Ectodermal cell (in vitro differentiated cells): Measurements from ENCODE around the gene PSME2. TPM values are rescaled to one million over a fixed set of nuclear protein-coding genes. Genes with fewer than 3 reads are reported as not detected.

Source experiments
- H3K27ac ChIP-seq: 2 replicates; pipeline ENCODE4 v1.7.0; 2013; ENCODE audit warnings: mild to moderate bottlenecking, low read depth, low read length; ENCODE audit not compliant: insufficient read depth, poor library complexity, severe bottlenecking
- H3K27me3 ChIP-seq: 2 replicates; pipeline ENCODE4 v1.7.0; 2013; ENCODE audit warnings: mild to moderate bottlenecking, low read length; ENCODE audit not compliant: insufficient read depth, control insufficient read depth, poor library complexity, severe bottlenecking
- H3K36me3 ChIP-seq: one replicate; pipeline ENCODE4 v1.7.0; 2013; ENCODE audit warnings: low read length; ENCODE audit not compliant: control insufficient read depth, insufficient read depth
- H3K4me1 ChIP-seq: one replicate; pipeline ENCODE4 v1.7.0; 2013; ENCODE audit warnings: low read length; ENCODE audit not compliant: control insufficient read depth, insufficient read depth
- H3K4me3 ChIP-seq: 2 replicates; pipeline ENCODE4 v1.7.0; 2013; ENCODE audit warnings: low read depth, low read length, control low read depth; ENCODE audit not compliant: insufficient read depth
- H3K9me3 ChIP-seq: 2 replicates; pipeline ENCODE4 v1.7.0; 2013; ENCODE audit warnings: mild to moderate bottlenecking, low read length, moderate library complexity; ENCODE audit not compliant: control insufficient read depth
- WGBS, 2 experiments: methylation state at CpG; one replicate each; pipeline ENCODE4 v1.1.7; 2013; ENCODE audit warnings: missing lambda C conversion rate in 2 of 2; 5-methylcytosine and 5-hydroxymethylcytosine counted together
- polyA plus RNA-seq, 4 experiments: library from polyadenylated mRNA; stranded (reverse); fragments of 50-300 nt; gene quantifications; one replicate each; pipeline ENCODE4 v1.2.3, GENCODE V29; 2013

Gene PSME2
- polyA plus RNA-seq (2013, experiment 1 of 4), result 102 TPM
- 104 TPM for polyA plus RNA-seq (2013, experiment 2 of 4)
- 92.4 TPM for polyA plus RNA-seq (2013, experiment 3 of 4)
- 103 TPM for polyA plus RNA-seq (2013, experiment 4 of 4)

GRCh38 chr14:24146453-24146977, at the start of gene PSME2:
PSME2 (minus strand) TSS chr14:24146610; CDS start chr14:24146581, 29 bp downstream.
- Histone ChIP-seq H3K9me3 (no peaks in the 10 kb centered on the region), H3K27ac (peak within 1 kb of the TSS; percentile 90), H3K4me1 (peaks cover 4% of the 10 kb centered on the region), H3K36me3 (peaks cover 20% of the 10 kb centered on the region), H3K4me3 (peak within 1 kb of the TSS; percentile 92), H3K27me3 (no peaks in the 10 kb centered on the region)
- 0% methylated on average over 22 to 24 of the region's 25 CpGs for WGBS, 2 experiments

DNA sequence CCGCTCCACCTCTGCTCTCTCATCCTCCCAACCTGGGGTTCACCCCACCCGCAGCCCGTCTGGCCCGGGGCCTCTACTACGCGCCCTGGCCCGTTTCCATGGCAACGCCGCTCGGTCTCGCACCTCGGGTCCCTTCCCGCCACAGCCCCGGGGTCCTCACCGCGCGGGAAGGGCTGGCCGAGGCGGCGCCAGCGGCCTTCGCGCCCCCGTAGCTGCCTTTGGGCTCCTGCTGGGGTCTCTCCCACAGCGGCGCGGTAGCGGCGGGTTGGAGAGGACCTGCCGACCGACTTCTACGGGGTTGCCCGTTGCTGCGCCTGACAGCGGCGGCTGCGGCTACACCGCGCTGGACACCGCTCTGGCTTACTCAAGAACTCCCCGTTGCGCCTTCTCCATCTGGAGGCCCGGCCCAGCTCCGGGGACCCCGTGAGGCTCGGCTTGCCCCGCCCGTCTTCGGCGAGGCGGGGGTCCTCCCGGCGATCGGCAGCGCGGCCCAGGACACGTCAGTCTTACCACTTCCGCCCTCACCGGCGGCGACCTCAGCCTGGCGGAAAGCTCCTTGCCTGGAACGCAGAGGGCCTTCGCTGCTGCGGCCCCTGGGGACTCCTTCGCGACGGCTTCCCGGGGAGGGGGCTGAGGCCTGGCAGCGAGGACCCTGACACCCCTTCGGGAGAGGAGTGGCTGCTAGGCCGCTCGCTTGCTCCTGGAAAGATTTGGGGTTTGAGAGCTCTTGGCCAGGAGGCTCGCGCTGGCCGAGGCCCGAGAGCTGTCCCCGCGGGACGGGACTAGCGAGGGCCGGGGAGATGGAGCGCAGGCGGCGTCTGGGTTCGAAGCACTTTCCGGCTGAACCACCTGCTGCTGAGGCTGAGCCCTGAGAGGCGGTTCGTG, 49.0 kb upstream of the PSME2 start, which contains the start of gene TM9SF1:
Gene TM9SF1, minus strand, starts transcription at position 256 of the 885 bp plus-strand sequence. CDS start 422 bp downstream, outside the sequence.
- Histone ChIP-seq H3K27me3 (no peaks in the 10 kb centered on the region), H3K9me3 (no peaks in the 10 kb centered on the region), H3K36me3 (peaks cover 7% of the 10 kb centered on the region), H3K4me1 (peaks cover 5% of the 10 kb centered on the region), H3K4me3 (peak within 1 kb of the TSS; percentile 87), H3K27ac (peak within 1 kb of the TSS; percentile 93)
- WGBS, 2 experiments, result 0 to 1% methylated on average over 89 of the region's 89 CpGs

DNA sequence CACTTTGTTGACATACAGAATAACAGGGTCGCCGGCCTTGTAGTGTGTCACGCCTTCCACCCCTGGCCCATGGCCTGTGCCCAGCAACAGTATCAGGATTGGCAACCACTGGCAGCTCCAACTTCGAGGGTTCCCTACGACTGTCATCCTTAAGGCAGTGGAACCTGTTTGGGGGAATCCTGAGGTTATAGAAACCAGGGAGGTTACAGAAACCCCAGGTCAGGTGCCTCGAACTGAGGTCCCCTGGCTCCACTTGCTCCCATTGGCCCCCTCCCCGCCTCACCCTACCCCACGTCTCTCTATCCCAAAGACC, 48.4 kb upstream of the PSME2 start:
- Histone ChIP-seq H3K4me3 (peak overlapping the region; percentile 87), H3K9me3 (no peaks in the 10 kb centered on the region), H3K27ac (peak overlapping the region; percentile 93), H3K27me3 (no peaks in the 10 kb centered on the region), H3K36me3 (peaks cover 7% of the 10 kb centered on the region), H3K4me1 (peaks cover 5% of the 10 kb centered on the region)
- 70 to 73% methylated on average over 8 of the region's 8 CpGs for WGBS, 2 experiments

DNA sequence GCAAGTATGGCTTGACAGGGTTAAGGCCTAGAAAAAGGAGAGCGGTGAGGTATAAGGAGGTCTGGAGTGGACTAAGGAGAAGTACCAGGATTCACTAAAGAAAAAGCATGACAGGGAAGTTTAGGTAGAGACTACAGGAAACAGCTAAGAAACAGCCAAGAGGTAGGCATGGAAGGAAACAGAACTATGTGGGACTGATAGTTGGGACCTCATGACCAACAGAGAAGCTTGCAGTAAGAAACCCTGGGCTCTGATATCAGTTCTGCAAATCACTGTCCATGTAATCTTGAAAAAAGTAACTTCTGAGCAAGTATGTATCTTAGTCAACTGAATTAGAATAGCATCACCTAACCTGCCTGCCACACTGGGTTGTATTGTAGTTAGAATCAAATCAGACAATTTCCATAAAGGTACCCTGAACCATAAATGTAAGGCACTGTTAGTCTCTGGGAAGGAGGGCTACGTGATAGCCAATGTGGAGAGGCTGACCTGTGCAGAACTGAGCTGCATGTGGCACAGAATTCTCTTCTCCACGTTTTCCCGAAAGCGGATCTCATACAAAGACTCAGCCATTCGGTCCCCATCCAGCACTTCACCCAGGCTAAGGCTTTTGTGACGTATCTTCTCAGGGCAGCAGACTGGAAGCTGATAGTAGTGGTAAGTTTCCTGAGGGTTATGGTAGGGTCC, 47.9 kb upstream of the PSME2 start:
- WGBS, 2 experiments, result 89 to 93% methylated on average over 7 of the region's 7 CpGs
- Histone ChIP-seq H3K27me3 (no peaks in the 10 kb centered on the region), H3K27ac (no peak overlapping the region), H3K9me3 (no peaks in the 10 kb centered on the region), H3K36me3 (peaks cover 7% of the 10 kb centered on the region), H3K4me1 (peaks cover 5% of the 10 kb centered on the region), H3K4me3 (peak overlapping the region; percentile 87)

- Histone ChIP-seq H3K4me1 (peaks cover 7% of the 10 kb centered on the region), H3K27me3 (no peaks in the 10 kb centered on the region), H3K4me3 (no peak overlapping the region), H3K36me3 (peaks cover 7% of the 10 kb centered on the region), H3K9me3 (no peaks in the 10 kb centered on the region), H3K27ac (no peak overlapping the region)
- WGBS, 2 experiments, result 94 to 95% methylated on average over 15 of the region's 15 CpGs
These were observed 46.5 kb upstream of the PSME2 start for GRCh38 chr14:24192933-24193332.

- Histone ChIP-seq H3K4me1 (peaks cover 7% of the 10 kb centered on the region), H3K27me3 (no peaks in the 10 kb centered on the region), H3K36me3 (peaks cover 22% of the 10 kb centered on the region), H3K4me3 (no peak overlapping the region), H3K27ac (no peak overlapping the region), H3K9me3 (no peaks in the 10 kb centered on the region)
- WGBS, 2 experiments, result 94 to 97% methylated on average over 9 to 10 of the region's 10 CpGs
These were observed 44.0 kb upstream of the PSME2 start for GRCh38 chr14:24190416-24190815.

DNA sequence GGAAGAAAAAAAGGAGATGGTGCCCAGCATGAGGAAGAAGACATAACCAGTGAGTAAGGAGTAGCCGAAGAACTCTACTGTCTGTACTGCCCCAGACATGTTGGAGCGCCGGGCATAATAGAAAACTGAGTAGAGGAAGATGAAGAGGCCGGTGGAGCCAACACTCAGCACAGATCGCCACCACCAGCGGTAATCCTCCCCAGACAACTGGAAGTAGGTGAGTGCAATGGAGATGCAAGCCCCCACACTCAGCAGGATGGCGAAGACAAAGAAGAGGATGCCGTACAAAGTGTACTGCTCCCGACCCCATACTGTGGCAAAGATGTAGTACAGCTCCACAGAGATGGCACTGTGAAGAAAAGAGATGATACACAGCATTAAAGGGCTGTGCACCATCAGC, 43.0 kb upstream of the PSME2 start:
- Histone ChIP-seq H3K27me3 (no peaks in the 10 kb centered on the region), H3K4me3 (no peak overlapping the region), H3K27ac (no peak overlapping the region), H3K9me3 (no peaks in the 10 kb centered on the region), H3K4me1 (peaks cover 7% of the 10 kb centered on the region), H3K36me3 (peaks cover 22% of the 10 kb centered on the region)
- WGBS, 2 experiments, result 93 to 94% methylated on average over 9 of the region's 9 CpGs

- H3K4me1 ChIP-seq, result peaks cover 7% of the 10 kb centered on the region
- WGBS, 2 experiments, result 4 to 7% methylated on average over 2 to 3 of the region's 3 CpGs
- H3K9me3 ChIP-seq, result no peaks in the 10 kb centered on the region
- no peaks in the 10 kb centered on the region for H3K27me3 ChIP-seq
- H3K36me3 ChIP-seq, result peaks cover 22% of the 10 kb centered on the region
- H3K4me3 ChIP-seq, result peak overlapping the region; percentile 88
- peak overlapping the region; percentile 45 for H3K27ac ChIP-seq
These were observed 42.6 kb upstream of the PSME2 start for GRCh38 chr14:24189059-24189375.

- H3K36me3 ChIP-seq, result peaks cover 22% of the 10 kb centered on the region
These were observed 42.0 kb upstream of the PSME2 start, which contains the start of gene IPO4 for GRCh38 chr14:24188251-24189058. IPO4 (minus strand) TSS chr14:24188816; CDS start chr14:24188787, 29 bp downstream.

More at GRCh38 chr14:24188251-24189058, 42.0 kb upstream of the PSME2 start, which contains the start of gene IPO4:
- Histone ChIP-seq H3K27ac (peak within 1 kb of the TSS; percentile 71), H3K9me3 (no peaks in the 10 kb centered on the region), H3K4me1 (peaks cover 7% of the 10 kb centered on the region), H3K27me3 (no peaks in the 10 kb centered on the region), H3K4me3 (peak within 1 kb of the TSS; percentile 88)
- WGBS, 2 experiments, result 1% methylated on average over 65 of the region's 65 CpGs
